ENCODE data around the gene LRMDA.

LRMDA gene

DNA sequence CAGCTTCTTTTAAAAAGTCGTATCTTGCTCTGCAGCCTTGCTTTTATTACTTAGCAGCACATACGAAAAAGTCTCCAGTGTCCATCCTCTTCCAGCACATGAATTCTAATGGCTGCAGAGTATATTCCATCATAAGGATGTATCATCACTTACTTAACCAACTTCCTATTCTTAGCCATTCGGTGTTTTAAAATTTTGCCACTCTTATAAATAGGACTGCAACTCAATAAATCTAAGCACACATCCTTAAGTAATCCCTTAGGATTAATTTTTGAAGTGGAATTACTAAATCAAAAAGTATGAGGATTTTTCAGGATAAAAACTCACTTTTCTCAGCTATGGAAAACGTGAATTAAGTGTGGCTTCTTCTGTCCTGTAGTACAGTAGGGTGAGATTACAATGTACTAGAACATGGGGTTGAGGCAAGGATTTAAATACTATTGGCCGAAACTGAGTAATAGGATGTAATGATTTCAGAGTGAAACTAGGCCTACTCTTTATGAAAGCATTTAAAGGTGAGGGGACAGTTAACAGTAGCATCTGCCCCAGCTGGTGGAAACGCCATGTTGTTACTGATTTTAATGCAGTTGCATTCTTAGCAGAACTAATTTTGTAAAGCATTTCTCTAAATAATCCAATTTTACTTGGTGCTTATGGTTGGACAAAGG, 1035.5 kb downstream of the LRMDA start:
- H3K27ac ChIP-seq (ENCODE audit: low read depth, low read length), result no peak overlapping the region
- no peak overlapping the region for H2AFZ ChIP-seq (ENCODE audit: low read depth, low read length, severe bottlenecking)
- no peak for TF ChIP-seq EZH2phosphoT487 (conservative IDR thresholded peaks at IDR 0.05; ENCODE audit: low read length)
- TF ChIP-seq, protein P1, sequence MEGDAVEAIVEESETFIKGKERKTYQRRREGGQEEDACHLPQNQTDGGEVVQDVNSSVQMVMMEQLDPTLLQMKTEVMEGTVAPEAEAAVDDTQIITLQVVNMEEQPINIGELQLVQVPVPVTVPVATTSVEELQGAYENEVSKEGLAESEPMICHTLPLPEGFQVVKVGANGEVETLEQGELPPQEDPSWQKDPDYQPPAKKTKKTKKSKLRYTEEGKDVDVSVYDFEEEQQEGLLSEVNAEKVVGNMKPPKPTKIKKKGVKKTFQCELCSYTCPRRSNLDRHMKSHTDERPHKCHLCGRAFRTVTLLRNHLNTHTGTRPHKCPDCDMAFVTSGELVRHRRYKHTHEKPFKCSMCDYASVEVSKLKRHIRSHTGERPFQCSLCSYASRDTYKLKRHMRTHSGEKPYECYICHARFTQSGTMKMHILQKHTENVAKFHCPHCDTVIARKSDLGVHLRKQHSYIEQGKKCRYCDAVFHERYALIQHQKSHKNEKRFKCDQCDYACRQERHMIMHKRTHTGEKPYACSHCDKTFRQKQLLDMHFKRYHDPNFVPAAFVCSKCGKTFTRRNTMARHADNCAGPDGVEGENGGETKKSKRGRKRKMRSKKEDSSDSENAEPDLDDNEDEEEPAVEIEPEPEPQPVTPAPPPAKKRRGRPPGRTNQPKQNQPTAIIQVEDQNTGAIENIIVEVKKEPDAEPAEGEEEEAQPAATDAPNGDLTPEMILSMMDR (IDR thresholded peaks at IDR 0.05; ENCODE audit: insufficient read depth, low read length, poor library complexity, severe bottlenecking), result no peak
- no peaks in the 10 kb centered on the region for H3K9me3 ChIP-seq (ENCODE audit: insufficient read depth, low read length)
- H3K9me2 ChIP-seq (replicated peaks; ENCODE audit: insufficient read depth, low read length), result no peaks in the 10 kb centered on the region
- no peak overlapping the region for H3K4me3 ChIP-seq (ENCODE audit: insufficient read depth, low read length, poor library complexity, severe bottlenecking)
- H3K4me2 ChIP-seq (ENCODE audit: low read depth, low read length, poor library complexity, severe bottlenecking), result no peak overlapping the region
- no peaks in the 10 kb centered on the region for H3K36me3 ChIP-seq (ENCODE audit: low read length)
- no peaks in the 10 kb centered on the region for H3F3A ChIP-seq (ENCODE audit: insufficient read depth)
- H3K79me2 ChIP-seq (ENCODE audit: insufficient read depth, low read length), result no peaks in the 10 kb centered on the region
- H4K20me1 ChIP-seq (ENCODE audit: low read depth, low read length), result no peaks in the 10 kb centered on the region
- no peak overlapping the region for H3K9ac ChIP-seq (ENCODE audit: low read length)
- no peaks in the 10 kb centered on the region for H3K27me3 ChIP-seq (ENCODE audit: low read length)

DNA sequence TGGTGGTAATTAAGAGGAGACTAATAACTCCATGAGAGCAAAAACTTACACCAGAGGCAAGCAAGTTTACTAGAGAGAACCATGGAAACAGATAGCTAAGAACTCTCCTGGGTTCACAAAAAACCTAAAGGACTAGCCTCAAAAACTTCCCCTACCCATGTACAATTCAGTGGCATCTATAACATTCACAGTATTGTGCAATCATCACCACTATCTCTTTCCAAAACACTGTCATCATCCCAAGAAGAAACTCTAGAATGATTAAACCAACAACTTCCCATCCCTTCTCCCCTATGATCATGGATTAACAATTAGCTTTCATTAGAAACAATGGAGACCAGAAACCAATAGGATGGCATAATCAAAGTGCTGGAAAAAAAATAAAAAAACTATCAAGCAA, 1038.3 kb downstream of the LRMDA start:
- Histone ChIP-seq H3K9me3 (ENCODE audit: insufficient read depth, low read length) (no peaks in the 10 kb centered on the region), H3K9me2 (replicated peaks; ENCODE audit: insufficient read depth, low read length) (no peaks in the 10 kb centered on the region), H3K4me3 (ENCODE audit: insufficient read depth, low read length, poor library complexity, severe bottlenecking) (no peak overlapping the region), H4K20me1 (ENCODE audit: low read depth, low read length) (no peaks in the 10 kb centered on the region), H3F3A (ENCODE audit: insufficient read depth) (no peaks in the 10 kb centered on the region), H3K79me2 (ENCODE audit: insufficient read depth, low read length) (no peaks in the 10 kb centered on the region), H3K9ac (ENCODE audit: low read length) (no peak overlapping the region), H3K27me3 (ENCODE audit: low read length) (no peaks in the 10 kb centered on the region), H2AFZ (ENCODE audit: low read depth, low read length, severe bottlenecking) (no peak overlapping the region), H3K27ac (ENCODE audit: low read depth, low read length) (no peak overlapping the region), H3K4me2 (ENCODE audit: low read depth, low read length, poor library complexity, severe bottlenecking) (no peak overlapping the region), H3K36me3 (ENCODE audit: low read length) (no peaks in the 10 kb centered on the region)
- TF ChIP-seq, protein P1 (IDR thresholded peaks at IDR 0.05; ENCODE audit: insufficient read depth, low read length, poor library complexity, severe bottlenecking), result no peak
- no peak for TF ChIP-seq EZH2phosphoT487 (conservative IDR thresholded peaks at IDR 0.05; ENCODE audit: low read length)

DNA sequence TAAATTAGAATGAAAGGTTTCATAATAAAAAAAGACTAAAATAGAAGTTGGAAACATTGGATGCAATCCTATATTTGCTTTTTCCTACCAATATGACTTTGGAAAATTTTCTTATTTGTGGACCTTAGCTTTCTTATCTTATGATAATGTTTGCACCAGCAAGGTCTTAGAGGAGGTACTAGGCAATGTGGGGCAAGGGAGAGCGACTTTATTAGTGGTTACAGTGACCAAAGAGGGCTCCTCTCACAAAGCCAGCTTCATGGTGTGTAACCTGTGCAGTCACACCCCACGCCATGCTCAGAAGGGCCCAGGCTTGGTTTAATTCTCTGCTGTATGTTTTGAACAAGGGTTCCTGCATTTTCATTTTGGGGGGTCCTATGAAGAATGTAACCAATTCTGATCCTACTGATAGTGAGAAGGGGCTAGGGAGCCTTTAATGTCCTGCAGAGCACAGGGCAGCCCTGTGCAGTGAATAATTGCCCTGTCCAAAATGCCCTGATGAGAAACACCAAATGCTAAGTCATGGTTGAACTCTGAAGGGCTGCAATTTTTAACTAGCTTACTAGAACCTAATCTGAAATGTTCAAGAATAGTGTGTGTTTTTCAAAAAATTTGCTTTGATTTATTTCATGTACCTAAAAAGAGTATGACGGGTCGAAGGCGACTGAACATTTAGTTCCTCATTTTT, 1047.8 kb downstream of the LRMDA start:
- Histone ChIP-seq H3F3A (ENCODE audit: insufficient read depth) (no peaks in the 10 kb centered on the region), H3K27ac (ENCODE audit: low read depth, low read length) (no peak overlapping the region), H3K9ac (ENCODE audit: low read length) (no peak overlapping the region), H3K36me3 (ENCODE audit: low read length) (no peaks in the 10 kb centered on the region), H3K27me3 (ENCODE audit: low read length) (no peaks in the 10 kb centered on the region), H3K79me2 (ENCODE audit: insufficient read depth, low read length) (no peaks in the 10 kb centered on the region), H4K20me1 (ENCODE audit: low read depth, low read length) (no peaks in the 10 kb centered on the region), H3K9me2 (replicated peaks; ENCODE audit: insufficient read depth, low read length) (0 out of 2 replicates have a peak, but pooled peaks cover 2% of the 10 kb centered on the region), H3K4me3 (ENCODE audit: insufficient read depth, low read length, poor library complexity, severe bottlenecking) (no peak overlapping the region), H3K4me2 (ENCODE audit: low read depth, low read length, poor library complexity, severe bottlenecking) (no peak overlapping the region), H3K9me3 (ENCODE audit: insufficient read depth, low read length) (no peaks in the 10 kb centered on the region), H2AFZ (ENCODE audit: low read depth, low read length, severe bottlenecking) (no peak overlapping the region)
- TF ChIP-seq EZH2phosphoT487 (conservative IDR thresholded peaks at IDR 0.05; ENCODE audit: low read length), result no peak
- TF ChIP-seq, protein P1 (IDR thresholded peaks at IDR 0.05; ENCODE audit: insufficient read depth, low read length, poor library complexity, severe bottlenecking), result no peak

Data from SU-DHL-6 (cell line).